GM12878 (cell line): ENCODE results near the gene TM4SF1. TPM values are rescaled to one million over a fixed set of nuclear protein-coding genes. Genes with fewer than 3 reads are reported as not detected.

ENCODE experiments used
- E4F1 ChIP-seq: fragments of 450-650 bp; IDR thresholded peaks from 2 replicates; pipeline ENCODE4 v1.6.1; 2018; ENCODE audit warnings: borderline replicate concordance, mild to moderate bottlenecking; ENCODE audit not compliant: partially characterized antibody
- GATAD2B ChIP-seq: fragments of 450-650 bp; conservative IDR thresholded peaks from 2 replicates; pipeline ENCODE4 v1.6.1; 2017; ENCODE audit warnings: low read depth, mild to moderate bottlenecking, moderate library complexity
- HCFC1 ChIP-seq: fragments of 150-350 bp; IDR thresholded peaks from 2 replicates; pipeline ENCODE4 v1.6.1; 2014; ENCODE audit warnings: low read length
- IKZF1 ChIP-seq: fragments of 450-650 bp; conservative IDR thresholded peaks from 2 replicates; pipeline ENCODE4 v1.6.1; 2017; ENCODE audit warnings: antibody characterized with exemption, mild to moderate bottlenecking
- NFXL1 ChIP-seq: fragments of 450-650 bp; IDR thresholded peaks from 2 replicates; pipeline ENCODE4 v1.6.1; 2017; ENCODE audit warnings: antibody characterized with exemption, mild to moderate bottlenecking, borderline replicate concordance
- ZBTB33 ChIP-seq: fragments of 450-650 bp; IDR thresholded peaks from 2 replicates; pipeline ENCODE4 v1.6.1; 2017; ENCODE audit warnings: mild to moderate bottlenecking
- ZSCAN29 ChIP-seq: fragments of 450-650 bp; IDR thresholded peaks from 2 replicates; pipeline ENCODE4 v1.6.1; 2017; ENCODE audit warnings: mild to moderate bottlenecking, moderate library complexity
- polyA plus RNA-seq, 11 experiments: library from polyadenylated mRNA; depleted of rRNA in 4 of 11; unstranded in 6 of 11; stranded (reverse) in 5 of 11; fragments of >200 nt; fragmentation: Nextera tagmentation in 4 of 11; fragmentation: Illumina TruSeq in 1 of 11; extraction: Ambion mirVana in 4 of 11; extraction: Trizol in 1 of 11; gene quantifications; 1 replicate in 1 of 11; 2 replicates in 10 of 11; pipeline versions ENCODE4 v1.2.1 to v1.2.3, GENCODE V29; 2011 to 2016; ENCODE audit warnings: inconsistent platforms in 2 of 11, missing spikeins in 2 of 11, low read depth in 1 of 11
- total RNA-seq, 4 experiments: library from RNA; depleted of rRNA in 3 of 4; stranded (reverse); fragments of >200 nt in 3 of 4; fragmentation: Illumina TruSeq in 1 of 4; extraction: Trizol in 1 of 4; gene quantifications; 2 replicates each; pipeline versions ENCODE4 v1.2.1 to v1.2.3, GENCODE V29; 2013 to 2021
- TF ChIP-seq, protein P1 (sequence below): fragments of 150-350 bp; IDR thresholded peaks from 2 replicates; pipeline ENCODE4 v1.6.1; 2016; ENCODE audit warnings: low read depth, low read length

Gene TM4SF1
- total and polyA plus RNA-seq, 10 of the 15 experiments (the other 5 are each of a cell fraction or from before 2014, with no cell fraction given): 0.05 to 1.2 TPM; not detected in 8

DNA sequence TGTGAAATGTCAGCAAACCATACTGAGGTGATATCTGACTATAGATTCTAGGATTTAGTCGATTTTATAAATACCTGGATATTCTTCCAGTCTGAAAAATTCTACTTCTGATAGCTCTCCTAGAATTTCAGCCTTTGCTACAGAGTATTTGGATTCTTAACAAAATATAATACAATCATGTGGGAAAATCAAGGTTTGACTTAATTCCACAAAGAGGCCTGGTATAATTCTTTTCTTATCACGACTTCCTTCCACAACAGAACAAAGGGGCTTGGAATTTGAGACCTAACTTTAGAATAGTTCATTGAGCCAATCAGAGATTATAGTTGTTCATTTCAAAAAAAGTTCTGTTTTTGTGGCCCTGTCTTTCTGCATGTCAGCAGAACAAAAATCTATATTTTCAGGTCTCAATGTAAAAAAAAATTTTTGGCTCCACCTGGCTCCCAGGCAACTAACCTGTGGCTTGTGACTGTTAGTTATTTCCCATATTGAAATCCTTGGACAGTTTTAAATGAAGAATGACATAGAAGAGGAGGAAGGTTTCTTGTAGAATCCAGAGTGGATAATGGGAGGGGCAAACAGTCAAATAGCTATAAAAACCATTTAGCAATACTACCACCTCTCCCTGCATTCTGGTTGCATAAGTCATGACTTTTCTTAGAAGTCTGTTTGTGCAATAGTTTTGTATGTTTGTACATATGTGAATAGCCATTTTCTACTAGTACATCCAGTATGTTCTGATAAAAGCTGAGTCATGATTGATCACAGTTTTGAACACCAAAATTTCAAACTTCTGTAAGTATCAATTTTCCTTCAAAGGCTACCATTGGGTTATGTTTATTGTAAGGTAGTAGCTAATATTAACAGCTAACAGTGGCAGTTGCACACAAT is 4.0 kb downstream of the TM4SF1 start (continued):
- TF ChIP-seq E4F1 (no peak), ZBTB33 (no peak), NFXL1 (no peak), ZSCAN29 (no peak), IKZF1 (no peak), GATAD2B (no peak), HCFC1 (no peak)
- TF ChIP-seq, protein P1, sequence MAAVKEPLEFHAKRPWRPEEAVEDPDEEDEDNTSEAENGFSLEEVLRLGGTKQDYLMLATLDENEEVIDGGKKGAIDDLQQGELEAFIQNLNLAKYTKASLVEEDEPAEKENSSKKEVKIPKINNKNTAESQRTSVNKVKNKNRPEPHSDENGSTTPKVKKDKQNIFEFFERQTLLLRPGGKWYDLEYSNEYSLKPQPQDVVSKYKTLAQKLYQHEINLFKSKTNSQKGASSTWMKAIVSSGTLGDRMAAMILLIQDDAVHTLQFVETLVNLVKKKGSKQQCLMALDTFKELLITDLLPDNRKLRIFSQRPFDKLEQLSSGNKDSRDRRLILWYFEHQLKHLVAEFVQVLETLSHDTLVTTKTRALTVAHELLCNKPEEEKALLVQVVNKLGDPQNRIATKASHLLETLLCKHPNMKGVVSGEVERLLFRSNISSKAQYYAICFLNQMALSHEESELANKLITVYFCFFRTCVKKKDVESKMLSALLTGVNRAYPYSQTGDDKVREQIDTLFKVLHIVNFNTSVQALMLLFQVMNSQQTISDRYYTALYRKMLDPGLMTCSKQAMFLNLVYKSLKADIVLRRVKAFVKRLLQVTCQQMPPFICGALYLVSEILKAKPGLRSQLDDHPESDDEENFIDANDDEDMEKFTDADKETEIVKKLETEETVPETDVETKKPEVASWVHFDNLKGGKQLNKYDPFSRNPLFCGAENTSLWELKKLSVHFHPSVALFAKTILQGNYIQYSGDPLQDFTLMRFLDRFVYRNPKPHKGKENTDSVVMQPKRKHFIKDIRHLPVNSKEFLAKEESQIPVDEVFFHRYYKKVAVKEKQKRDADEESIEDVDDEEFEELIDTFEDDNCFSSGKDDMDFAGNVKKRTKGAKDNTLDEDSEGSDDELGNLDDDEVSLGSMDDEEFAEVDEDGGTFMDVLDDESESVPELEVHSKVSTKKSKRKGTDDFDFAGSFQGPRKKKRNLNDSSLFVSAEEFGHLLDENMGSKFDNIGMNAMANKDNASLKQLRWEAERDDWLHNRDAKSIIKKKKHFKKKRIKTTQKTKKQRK: no peak
